GM19043 (cell line): ENCODE data around the gene WRAP73.

Source experiments
- ATAC-seq: cut with Tn5 transposase; IDR thresholded peaks from one replicate; pipeline ENCODE4 v1.9.1; 2021; ENCODE audit warnings: low read depth; ENCODE audit not compliant: unreplicated experiment

WRAP73 gene

GRCh38 chr1:3617806-3618345 lies 32.0 kb downstream of the WRAP73 start:
- no peak for ATAC-seq

GRCh38 chr1:3616861-3617260 lies 33.0 kb downstream of the WRAP73 start:
- no peak for ATAC-seq

- no peak for ATAC-seq
These were observed 34.9 kb downstream of the WRAP73 start for GRCh38 chr1:3614755-3615742.

- ATAC-seq: no peak
These were observed 37.8 kb downstream of the WRAP73 start for GRCh38 chr1:3612123-3612522.

- no peak for ATAC-seq
These were observed 38.5 kb downstream of the WRAP73 start, which contains the start of gene MEGF6 for GRCh38 chr1:3611170-3612019. Gene MEGF6 (minus strand): TSS chr1:3611508. CDS start chr1:3611268, 240 bp downstream.

GRCh38 chr1:3610527-3611169 lies 39.3 kb downstream of the WRAP73 start:
- ATAC-seq: no peak

GRCh38 chr1:3609769-3610526 lies 40.0 kb downstream of the WRAP73 start:
- no peak for ATAC-seq

GRCh38 chr1:3609016-3609768 lies 40.7 kb downstream of the WRAP73 start:
- ATAC-seq: no peak

GRCh38 chr1:3608154-3608553 lies 41.7 kb downstream of the WRAP73 start:
- no peak for ATAC-seq

- ATAC-seq: no peak
These were observed 42.2 kb downstream of the WRAP73 start for GRCh38 chr1:3607703-3608065.

- no peak for ATAC-seq
These were observed 42.9 kb downstream of the WRAP73 start for GRCh38 chr1:3606779-3607702.

GRCh38 chr1:3604997-3605823 lies 44.7 kb downstream of the WRAP73 start:
- no peak for ATAC-seq

GRCh38 chr1:3604468-3604974 lies 45.4 kb downstream of the WRAP73 start:
- no peak for ATAC-seq

- no peak for ATAC-seq
These were observed 46.1 kb downstream of the WRAP73 start for GRCh38 chr1:3603571-3604467.

GRCh38 chr1:3603156-3603555 lies 46.7 kb downstream of the WRAP73 start:
- no peak for ATAC-seq

GRCh38 chr1:3602375-3602774 lies 47.5 kb downstream of the WRAP73 start:
- ATAC-seq: no peak
